ENCODE results near the gene RASAL2. TPM values are rescaled to one million over a fixed set of nuclear protein-coding genes. Genes with fewer than 3 reads are reported as not detected.
"Not testable (repeated sequence)": the region's sequence is repeated elsewhere in the genome, so short reads cannot be mapped to it uniquely, and the experiment has no call there.

The RASAL2 gene
- total and polyA plus RNA-seq, 4 donors, result 21.6 to 32.6 (median 28.7) TPM

DNA sequence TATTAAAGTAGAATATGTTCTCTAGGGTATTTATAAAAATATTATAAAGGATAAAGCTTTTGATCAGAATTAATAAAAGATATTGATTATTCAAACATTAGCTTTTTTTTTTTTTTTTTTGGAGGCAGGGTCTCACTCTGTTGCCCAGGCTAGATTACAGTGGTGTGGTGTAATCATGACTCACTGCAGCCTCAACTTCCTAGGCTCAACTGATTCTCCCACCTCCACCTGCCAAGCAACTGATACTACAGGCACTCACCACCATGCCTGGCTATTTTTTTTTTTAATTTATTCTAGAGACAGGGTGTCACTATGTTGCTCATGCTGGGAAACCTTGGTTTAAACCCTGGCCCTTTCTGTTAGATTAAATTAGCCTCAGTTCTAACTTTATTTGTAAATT, 214.5 kb downstream of the RASAL2 start:
- no peak for DNase-seq (ENCODE audit: low read depth in 4 of 6, low spot score in 6 of 6)
- H3K36me3 ChIP-seq (ENCODE audit: control insufficient read depth, insufficient read depth, low read length), result no peaks in the 10 kb centered on the region
- H3K4me1 ChIP-seq (ENCODE audit: control insufficient read depth, insufficient read depth, low read length), result no peaks in the 10 kb centered on the region
- H3K4me3 ChIP-seq (ENCODE audit: low read depth, low read length), result no peak overlapping the region
- H3K9me3 ChIP-seq (ENCODE audit: control insufficient read depth, insufficient read depth, low read length), result no peaks in the 10 kb centered on the region
- H3K27ac ChIP-seq (ENCODE audit: low read depth, low read length), result no peak overlapping the region
- no peaks in the 10 kb centered on the region for H3K27me3 ChIP-seq (ENCODE audit: control insufficient read depth, insufficient read depth, low read length)

DNA sequence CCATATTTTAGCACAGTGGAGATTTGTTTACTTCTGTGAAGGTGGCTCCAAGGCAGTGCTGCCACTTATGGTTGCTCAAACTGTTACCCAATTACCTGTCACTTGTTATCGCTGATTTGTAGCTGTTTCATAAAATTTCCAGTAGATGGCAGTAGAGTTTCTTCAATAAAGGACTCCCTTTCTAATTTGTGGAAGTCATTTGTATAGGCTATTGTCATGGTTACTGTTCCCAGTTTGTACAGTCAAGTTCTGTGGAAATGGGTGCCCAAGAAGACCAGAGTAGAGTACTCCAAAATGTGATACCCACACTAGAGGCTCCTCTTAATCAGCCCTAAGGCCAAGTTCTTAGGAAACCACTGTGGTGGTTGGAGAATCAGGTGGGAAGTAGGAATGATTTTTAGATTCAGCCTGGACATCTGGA, 216.8 kb downstream of the RASAL2 start:
- H3K9me3 ChIP-seq (ENCODE audit: control insufficient read depth, insufficient read depth, low read length), result no peaks in the 10 kb centered on the region
- H3K27ac ChIP-seq (ENCODE audit: low read depth, low read length), result no peak overlapping the region
- no CpG with 5 or more reads among the region's 1 CpG for WGBS (ENCODE audit: insufficient coverage)
- no peaks in the 10 kb centered on the region for H3K36me3 ChIP-seq (ENCODE audit: control insufficient read depth, insufficient read depth, low read length)
- no peaks in the 10 kb centered on the region for H3K27me3 ChIP-seq (ENCODE audit: control insufficient read depth, insufficient read depth, low read length)
- no peaks in the 10 kb centered on the region for H3K4me1 ChIP-seq (ENCODE audit: control insufficient read depth, insufficient read depth, low read length)
- peak in 5 of 6 donors; percentile 33 to 90 (median 47) for DNase-seq (ENCODE audit: low read depth in 4 of 6, low spot score in 6 of 6)
- no peak overlapping the region for H3K4me3 ChIP-seq (ENCODE audit: low read depth, low read length)

DNA sequence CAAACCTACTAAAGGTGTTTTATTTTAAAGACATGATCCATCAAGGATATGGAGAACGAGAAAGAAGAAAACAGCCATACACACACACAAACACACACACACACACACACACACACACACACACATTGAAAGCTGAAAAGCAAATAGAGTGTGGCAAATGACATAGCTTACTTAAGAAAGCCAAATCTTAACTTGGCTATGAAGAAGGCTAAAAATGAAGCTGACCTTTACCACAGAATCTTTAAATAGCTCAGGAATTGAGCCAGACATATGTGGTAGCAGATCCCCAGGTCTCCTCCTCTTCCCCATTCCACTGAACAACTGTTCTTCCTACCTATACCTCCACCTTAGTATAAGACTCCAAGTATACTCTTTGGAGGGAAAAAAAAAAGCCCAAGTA, 217.3 kb downstream of the RASAL2 start:
- no CpG with 5 or more reads among the region's 1 CpG for WGBS (ENCODE audit: insufficient coverage)
- Histone ChIP-seq H3K27ac (ENCODE audit: low read depth, low read length) (no peak overlapping the region), H3K36me3 (ENCODE audit: control insufficient read depth, insufficient read depth, low read length) (no peaks in the 10 kb centered on the region), H3K9me3 (ENCODE audit: control insufficient read depth, insufficient read depth, low read length) (no peaks in the 10 kb centered on the region), H3K4me3 (ENCODE audit: low read depth, low read length) (no peak overlapping the region), H3K27me3 (ENCODE audit: control insufficient read depth, insufficient read depth, low read length) (no peaks in the 10 kb centered on the region), H3K4me1 (ENCODE audit: control insufficient read depth, insufficient read depth, low read length) (no peaks in the 10 kb centered on the region)
- DNase-seq (ENCODE audit: low read depth in 4 of 6, low spot score in 6 of 6), result no peak

DNA sequence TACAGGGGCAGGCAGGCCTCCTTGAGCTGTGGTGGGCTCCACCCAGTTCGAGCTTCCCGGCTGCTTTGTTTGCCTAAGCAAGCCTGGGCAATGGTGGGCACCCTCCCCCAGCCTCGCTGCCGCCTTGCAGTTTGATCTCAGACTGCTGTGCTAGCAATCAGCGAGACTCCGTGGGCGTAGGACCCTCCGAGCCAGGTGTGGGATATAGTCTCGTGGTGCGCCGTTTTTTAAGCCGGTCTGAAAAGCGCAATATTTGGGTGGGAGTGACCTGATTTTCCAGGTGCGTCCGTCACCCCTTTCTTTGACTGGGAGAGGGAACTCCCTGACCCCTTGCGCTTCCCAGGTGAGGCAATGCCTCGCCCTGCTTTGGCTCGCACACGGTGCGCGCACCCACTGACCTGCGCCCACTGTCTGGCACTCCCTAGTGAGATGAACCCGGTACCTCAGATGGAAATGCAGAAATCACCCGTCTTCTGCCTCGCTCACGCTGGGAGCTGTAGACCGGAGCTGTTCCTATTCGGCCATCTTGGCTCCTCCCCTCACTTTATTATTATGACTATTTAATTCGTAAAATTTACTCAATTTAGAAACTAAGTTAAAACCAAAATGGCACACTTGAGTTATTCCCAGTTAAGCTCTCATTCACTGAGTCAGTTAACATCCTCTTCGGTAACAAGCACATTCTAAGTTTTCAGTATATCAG, 226.5 kb downstream of the RASAL2 start:
- not testable (repeated sequence) for DNase-seq (ENCODE audit: low read depth in 4 of 6, low spot score in 6 of 6)

GRCh38 chr1:178323067-178323466, 229.2 kb downstream of the RASAL2 start:
- Histone ChIP-seq H3K4me3 (ENCODE audit: low read depth, low read length) (no peak overlapping the region), H3K9me3 (ENCODE audit: control insufficient read depth, insufficient read depth, low read length) (no peaks in the 10 kb centered on the region), H3K4me1 (ENCODE audit: control insufficient read depth, insufficient read depth, low read length) (no peaks in the 10 kb centered on the region), H3K27ac (ENCODE audit: low read depth, low read length) (no peak overlapping the region), H3K36me3 (ENCODE audit: control insufficient read depth, insufficient read depth, low read length) (no peaks in the 10 kb centered on the region), H3K27me3 (ENCODE audit: control insufficient read depth, insufficient read depth, low read length) (no peaks in the 10 kb centered on the region)
- DNase-seq (ENCODE audit: low read depth in 4 of 6, low spot score in 6 of 6), result no peak
- no CpG with 5 or more reads among the region's 1 CpG for WGBS (ENCODE audit: insufficient coverage)

More for the DNA sequence above, 226.5 kb downstream of the RASAL2 start:
- 80% methylated on average over 1 of the region's 30 CpGs for WGBS (ENCODE audit: insufficient coverage)
- H3K4me3 ChIP-seq (ENCODE audit: low read depth, low read length); H3K27me3 ChIP-seq (ENCODE audit: control insufficient read depth, insufficient read depth, low read length); H3K4me1 ChIP-seq (ENCODE audit: control insufficient read depth, insufficient read depth, low read length); H3K9me3 ChIP-seq (ENCODE audit: control insufficient read depth, insufficient read depth, low read length); H3K27ac ChIP-seq (ENCODE audit: low read depth, low read length); H3K36me3 ChIP-seq (ENCODE audit: control insufficient read depth, insufficient read depth, low read length): not testable (repeated sequence)

DNA sequence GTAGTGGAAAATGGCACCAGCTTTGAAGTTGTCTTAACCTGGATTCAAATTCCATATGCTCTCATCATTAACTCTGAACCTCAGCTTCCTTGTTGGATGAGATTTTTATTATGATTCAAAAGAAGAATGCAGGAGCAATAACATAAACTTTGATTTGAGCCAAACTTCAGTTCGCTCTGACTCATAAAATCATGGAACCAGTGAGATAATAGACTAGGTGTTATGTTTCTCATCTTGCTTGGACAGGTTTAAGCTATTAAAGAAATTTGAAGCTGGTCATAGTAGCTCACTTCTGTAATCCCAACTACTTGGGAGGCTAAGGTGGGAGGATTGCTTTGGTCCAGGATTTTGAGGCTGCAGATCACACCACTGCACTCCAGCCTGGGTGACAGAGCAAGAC, 230.1 kb downstream of the RASAL2 start:
- no peaks in the 10 kb centered on the region for H3K36me3 ChIP-seq (ENCODE audit: control insufficient read depth, insufficient read depth, low read length)
- no peak overlapping the region for H3K4me3 ChIP-seq (ENCODE audit: low read depth, low read length)
- no peaks in the 10 kb centered on the region for H3K9me3 ChIP-seq (ENCODE audit: control insufficient read depth, insufficient read depth, low read length)
- H3K4me1 ChIP-seq (ENCODE audit: control insufficient read depth, insufficient read depth, low read length), result no peaks in the 10 kb centered on the region
- no CpG with 5 or more reads among the region's 1 CpG for WGBS (ENCODE audit: insufficient coverage)
- DNase-seq (ENCODE audit: low read depth in 4 of 6, low spot score in 6 of 6), result no peak
- no peak overlapping the region for H3K27ac ChIP-seq (ENCODE audit: low read depth, low read length)
- H3K27me3 ChIP-seq (ENCODE audit: control insufficient read depth, insufficient read depth, low read length), result no peaks in the 10 kb centered on the region

DNA sequence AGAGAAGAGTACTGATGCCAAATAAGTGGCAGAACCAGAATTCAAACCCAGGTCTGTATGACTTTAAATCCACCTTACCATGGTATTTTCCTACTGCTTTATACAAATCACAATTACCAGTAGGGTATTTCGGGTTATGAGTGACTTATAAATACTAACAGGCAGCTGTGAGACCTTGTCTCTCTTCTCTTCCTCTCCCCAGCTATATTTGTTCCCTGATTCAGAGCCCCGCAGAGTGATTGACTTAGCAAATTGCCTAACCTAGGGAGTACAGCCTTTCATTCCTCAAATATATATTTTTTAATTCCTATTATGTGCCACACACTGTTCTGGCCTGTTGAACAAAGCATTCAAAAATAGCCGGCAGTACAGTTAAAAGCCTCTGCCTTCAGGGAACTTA, 234.8 kb downstream of the RASAL2 start:
- no peak for DNase-seq (ENCODE audit: low read depth in 4 of 6, low spot score in 6 of 6)
- no peaks in the 10 kb centered on the region for H3K36me3 ChIP-seq (ENCODE audit: control insufficient read depth, insufficient read depth, low read length)
- WGBS (ENCODE audit: insufficient coverage), result 100% methylated on average over 1 of the region's 3 CpGs
- no peaks in the 10 kb centered on the region for H3K9me3 ChIP-seq (ENCODE audit: control insufficient read depth, insufficient read depth, low read length)
- H3K4me3 ChIP-seq (ENCODE audit: low read depth, low read length), result no peak overlapping the region
- H3K27me3 ChIP-seq (ENCODE audit: control insufficient read depth, insufficient read depth, low read length), result no peaks in the 10 kb centered on the region
- no peak overlapping the region for H3K27ac ChIP-seq (ENCODE audit: low read depth, low read length)
- no peaks in the 10 kb centered on the region for H3K4me1 ChIP-seq (ENCODE audit: control insufficient read depth, insufficient read depth, low read length)

DNA sequence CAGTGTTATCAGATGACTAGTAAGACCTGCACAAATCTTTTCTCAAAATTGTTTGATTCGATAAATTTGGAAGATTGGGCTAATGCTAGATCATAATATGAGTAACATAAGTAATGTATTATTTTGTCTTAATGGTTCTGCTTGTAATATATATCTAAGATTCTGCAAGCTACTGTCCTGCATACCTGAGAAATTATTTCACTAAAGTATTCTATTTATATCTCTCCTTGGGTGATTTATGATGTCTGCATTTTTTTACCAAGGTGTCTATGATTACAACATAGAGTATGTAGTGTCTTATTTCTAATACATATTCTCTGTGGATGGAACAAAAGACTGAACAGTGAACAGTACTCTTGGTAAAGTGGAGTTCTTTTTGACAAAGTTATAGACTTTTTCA, 236.2 kb downstream of the RASAL2 start:
- H3K4me1 ChIP-seq (ENCODE audit: control insufficient read depth, insufficient read depth, low read length), result no peaks in the 10 kb centered on the region
- H3K9me3 ChIP-seq (ENCODE audit: control insufficient read depth, insufficient read depth, low read length), result no peaks in the 10 kb centered on the region
- no peak for DNase-seq (ENCODE audit: low read depth in 4 of 6, low spot score in 6 of 6)
- H3K4me3 ChIP-seq (ENCODE audit: low read depth, low read length), result no peak overlapping the region
- H3K36me3 ChIP-seq (ENCODE audit: control insufficient read depth, insufficient read depth, low read length), result no peaks in the 10 kb centered on the region
- WGBS (ENCODE audit: insufficient coverage), result no CpG with 5 or more reads among the region's 1 CpG
- H3K27ac ChIP-seq (ENCODE audit: low read depth, low read length), result no peak overlapping the region
- H3K27me3 ChIP-seq (ENCODE audit: control insufficient read depth, insufficient read depth, low read length), result no peaks in the 10 kb centered on the region

DNA sequence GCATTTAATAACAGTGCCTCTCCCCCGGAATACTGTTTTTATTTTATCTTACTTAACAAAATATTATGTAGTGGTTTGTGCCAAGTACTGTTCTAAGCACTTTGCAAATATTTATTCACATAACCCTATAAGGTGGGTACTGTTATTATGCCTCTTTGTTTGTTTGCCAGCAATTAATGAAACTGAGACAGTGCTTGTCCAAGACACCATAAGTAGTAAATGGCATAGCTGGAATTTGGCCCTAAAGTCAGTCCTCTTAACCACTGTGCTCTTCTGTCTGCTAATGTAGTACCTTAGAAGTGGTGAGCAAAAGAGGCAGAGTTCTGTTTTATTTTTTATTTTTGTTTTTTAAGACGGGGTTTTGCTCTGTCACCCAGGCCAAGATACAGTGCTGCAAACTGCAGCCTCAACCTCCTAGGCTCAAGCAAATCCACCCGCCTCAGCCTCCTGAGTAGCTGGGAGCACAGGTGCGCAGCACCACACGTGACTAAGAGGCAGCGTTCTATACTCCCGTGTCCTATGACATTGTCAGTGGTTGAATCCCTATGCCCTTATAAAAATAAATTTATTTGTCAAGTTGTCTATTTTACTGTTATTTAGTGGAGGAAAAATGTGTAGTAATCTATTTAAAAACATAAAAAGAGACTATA, 237.1 kb downstream of the RASAL2 start:
- no peak for DNase-seq (ENCODE audit: low read depth in 4 of 6, low spot score in 6 of 6)
- Histone ChIP-seq H3K9me3 (ENCODE audit: control insufficient read depth, insufficient read depth, low read length) (no peaks in the 10 kb centered on the region), H3K4me1 (ENCODE audit: control insufficient read depth, insufficient read depth, low read length) (no peaks in the 10 kb centered on the region), H3K27ac (ENCODE audit: low read depth, low read length) (no peak overlapping the region), H3K4me3 (ENCODE audit: low read depth, low read length) (no peak overlapping the region), H3K27me3 (ENCODE audit: control insufficient read depth, insufficient read depth, low read length) (no peaks in the 10 kb centered on the region), H3K36me3 (ENCODE audit: control insufficient read depth, insufficient read depth, low read length) (no peaks in the 10 kb centered on the region)
- no CpG with 5 or more reads among the region's 7 CpGs for WGBS (ENCODE audit: insufficient coverage)

DNA sequence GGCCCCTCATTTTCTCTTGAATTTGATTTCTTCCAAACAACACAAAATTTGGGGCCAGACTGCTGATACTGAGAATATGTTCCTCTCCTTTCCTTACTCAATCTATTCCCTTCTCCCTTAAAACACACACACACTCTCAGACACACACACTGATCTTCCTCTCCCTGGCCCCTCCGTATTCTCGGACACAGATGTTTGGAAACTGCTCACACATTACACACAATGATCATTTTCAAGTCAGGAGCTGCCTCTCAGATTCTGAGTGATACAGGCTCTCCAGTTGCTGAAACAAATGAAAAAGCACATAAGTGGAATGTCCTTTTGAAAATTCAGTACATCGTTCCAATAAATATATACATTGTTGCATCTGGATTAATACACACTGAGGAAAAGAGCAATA, 241.5 kb downstream of the RASAL2 start:
- H3K4me1 ChIP-seq (ENCODE audit: control insufficient read depth, insufficient read depth, low read length), result no peaks in the 10 kb centered on the region
- no peaks in the 10 kb centered on the region for H3K36me3 ChIP-seq (ENCODE audit: control insufficient read depth, insufficient read depth, low read length)
- H3K4me3 ChIP-seq (ENCODE audit: low read depth, low read length), result no peak overlapping the region
- no peaks in the 10 kb centered on the region for H3K27me3 ChIP-seq (ENCODE audit: control insufficient read depth, insufficient read depth, low read length)
- H3K9me3 ChIP-seq (ENCODE audit: control insufficient read depth, insufficient read depth, low read length), result no peaks in the 10 kb centered on the region
- WGBS (ENCODE audit: insufficient coverage), result 42% methylated on average over 2 of the region's 3 CpGs
- H3K27ac ChIP-seq (ENCODE audit: low read depth, low read length), result no peak overlapping the region
- DNase-seq (ENCODE audit: low read depth in 4 of 6, low spot score in 6 of 6), result peak in 2 of 6 donors; percentile 20 to 24

Data from spinal cord (tissue), 10 donors.